NCI-H524 treated with DMSO at 0.1 percent for 48 hours (cell line): ENCODE measurements around the gene CYP46A1.
A peak's percentile ranks its signal among the peaks of the same experiment; 100 is the strongest.

Experiments used
- DNase-seq: peaks from one replicate; lab custom pipeline; 2025; lab: John Stamatoyannopoulos, UW

The CYP46A1 gene

DNA sequence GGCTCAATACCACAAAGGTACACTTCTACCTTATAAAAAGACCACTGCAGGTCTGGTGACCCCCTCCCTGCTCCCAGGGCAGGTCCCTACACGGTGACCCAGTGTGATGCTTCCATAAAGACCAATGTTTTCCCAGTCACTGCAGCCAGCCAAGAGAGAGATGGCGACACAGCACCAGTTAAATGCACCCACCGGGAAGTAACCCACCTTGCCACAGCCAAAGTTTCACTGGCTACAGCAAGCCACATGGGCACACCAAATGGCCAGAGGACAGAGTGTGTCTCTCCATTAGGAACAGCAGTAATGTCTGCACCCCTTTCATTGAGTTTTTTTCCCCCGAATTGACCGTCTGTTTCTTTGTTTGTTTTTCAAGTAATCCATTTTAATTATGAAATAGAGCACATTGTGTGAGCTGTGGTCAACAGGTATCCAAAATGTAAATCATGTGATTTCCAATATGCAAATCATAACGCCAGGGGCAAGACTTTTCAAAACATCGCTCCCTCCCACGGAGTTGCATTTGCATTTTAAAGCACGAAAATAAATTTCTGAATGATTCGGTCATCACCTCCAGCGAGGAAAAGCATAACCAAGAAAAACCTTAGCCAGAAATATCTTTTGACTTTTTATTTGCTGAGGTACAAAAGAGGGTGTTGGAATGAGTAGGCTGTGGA lies 60.2 kb downstream of the CYP46A1 start:
- DNase-seq, result no peak

GRCh38 chr14:99744873-99745224 lies 60.8 kb downstream of the CYP46A1 start:
- no peak for DNase-seq

DNA sequence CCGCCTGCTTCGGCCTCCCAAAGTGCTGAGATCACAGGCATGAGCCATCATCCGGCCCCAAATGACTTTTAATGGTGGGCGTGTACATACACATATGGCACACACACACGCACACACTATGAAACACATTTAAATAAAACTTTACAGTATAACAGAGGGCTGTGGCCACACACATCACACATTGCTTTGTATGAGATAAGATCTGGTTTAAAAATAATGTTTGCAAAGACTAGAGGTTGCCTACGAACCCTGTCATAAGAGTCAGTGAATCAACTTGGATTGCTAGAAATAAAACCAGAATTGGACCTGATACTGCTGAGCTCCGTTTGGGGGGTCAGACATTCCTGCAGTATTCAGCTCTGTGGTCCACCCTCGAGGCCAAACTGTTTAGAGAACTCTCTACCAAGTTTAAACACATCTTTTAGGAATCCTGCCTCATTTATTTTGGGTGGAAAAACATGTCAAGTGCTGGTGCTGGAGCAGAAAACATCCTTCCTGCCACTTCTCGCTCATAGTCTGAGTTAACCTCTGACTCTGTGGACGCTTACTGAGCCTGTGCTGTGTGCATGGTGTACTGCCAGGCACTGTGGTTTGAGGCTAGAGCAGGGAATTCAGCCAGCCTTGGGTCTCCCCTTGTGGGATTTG lies 61.3 kb downstream of the CYP46A1 start:
- no peak for DNase-seq

DNA sequence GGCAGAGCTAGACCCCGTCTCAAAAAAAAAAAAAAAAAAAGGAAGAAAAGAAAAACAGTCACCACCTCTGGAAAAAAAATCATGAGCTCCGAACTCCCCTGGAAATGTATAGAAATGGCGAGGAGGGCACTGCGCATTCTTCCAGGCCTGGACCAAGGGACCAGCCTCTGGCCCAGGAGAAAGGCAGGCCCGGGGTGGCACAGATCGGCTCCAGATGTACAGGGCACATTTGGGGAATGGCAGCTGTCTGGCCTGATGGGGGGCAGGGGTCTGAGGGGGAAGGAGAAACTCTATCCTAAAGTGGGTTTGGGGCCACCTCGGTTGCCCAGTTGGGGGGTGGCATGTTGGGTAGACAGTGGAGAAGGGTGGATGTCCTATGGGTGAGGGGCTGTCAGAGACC lies 63.1 kb downstream of the CYP46A1 start:
- DNase-seq, result no peak

GRCh38 chr14:99747582-99748330 lies 63.7 kb downstream of the CYP46A1 start:
- no peak for DNase-seq

DNA sequence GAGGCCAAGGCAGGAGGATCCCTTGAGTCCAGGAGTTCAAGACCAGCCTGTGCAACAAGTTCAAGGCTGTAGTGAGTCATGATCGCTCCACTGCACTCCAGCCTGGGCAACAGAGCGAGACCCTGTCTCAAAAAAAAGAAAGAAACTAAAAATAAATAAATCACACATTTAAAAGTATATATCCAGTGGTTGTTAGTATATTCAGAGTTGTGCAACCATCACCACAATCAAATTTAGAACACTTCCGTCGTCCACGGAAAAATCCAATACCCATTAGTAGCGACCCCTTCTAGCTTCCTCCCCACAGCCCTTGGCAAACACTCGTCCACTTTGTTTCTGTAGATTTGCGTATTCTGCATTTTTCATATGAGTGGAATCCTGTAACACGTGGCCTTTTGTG lies 64.4 kb downstream of the CYP46A1 start:
- no peak for DNase-seq

DNA sequence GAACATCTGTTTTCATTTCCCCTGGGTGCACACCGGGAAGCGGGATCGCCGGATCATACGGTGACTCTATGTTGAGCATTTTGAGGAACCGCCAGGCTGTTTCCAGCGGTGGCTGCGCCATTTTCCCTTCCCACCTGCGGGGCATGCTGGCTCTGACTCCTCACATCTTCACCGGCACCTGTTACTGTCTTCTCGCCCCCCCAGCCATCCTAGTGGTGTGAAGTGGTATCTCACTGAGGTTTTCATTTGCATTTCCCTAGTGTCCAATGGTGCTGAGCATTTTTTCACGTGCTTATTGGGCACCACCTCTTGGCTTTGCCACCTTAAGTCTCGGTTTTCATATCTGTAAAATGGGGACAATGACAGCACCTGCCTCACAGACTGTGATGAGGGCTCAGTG lies 65.0 kb downstream of the CYP46A1 start:
- DNase-seq, result no peak

DNA sequence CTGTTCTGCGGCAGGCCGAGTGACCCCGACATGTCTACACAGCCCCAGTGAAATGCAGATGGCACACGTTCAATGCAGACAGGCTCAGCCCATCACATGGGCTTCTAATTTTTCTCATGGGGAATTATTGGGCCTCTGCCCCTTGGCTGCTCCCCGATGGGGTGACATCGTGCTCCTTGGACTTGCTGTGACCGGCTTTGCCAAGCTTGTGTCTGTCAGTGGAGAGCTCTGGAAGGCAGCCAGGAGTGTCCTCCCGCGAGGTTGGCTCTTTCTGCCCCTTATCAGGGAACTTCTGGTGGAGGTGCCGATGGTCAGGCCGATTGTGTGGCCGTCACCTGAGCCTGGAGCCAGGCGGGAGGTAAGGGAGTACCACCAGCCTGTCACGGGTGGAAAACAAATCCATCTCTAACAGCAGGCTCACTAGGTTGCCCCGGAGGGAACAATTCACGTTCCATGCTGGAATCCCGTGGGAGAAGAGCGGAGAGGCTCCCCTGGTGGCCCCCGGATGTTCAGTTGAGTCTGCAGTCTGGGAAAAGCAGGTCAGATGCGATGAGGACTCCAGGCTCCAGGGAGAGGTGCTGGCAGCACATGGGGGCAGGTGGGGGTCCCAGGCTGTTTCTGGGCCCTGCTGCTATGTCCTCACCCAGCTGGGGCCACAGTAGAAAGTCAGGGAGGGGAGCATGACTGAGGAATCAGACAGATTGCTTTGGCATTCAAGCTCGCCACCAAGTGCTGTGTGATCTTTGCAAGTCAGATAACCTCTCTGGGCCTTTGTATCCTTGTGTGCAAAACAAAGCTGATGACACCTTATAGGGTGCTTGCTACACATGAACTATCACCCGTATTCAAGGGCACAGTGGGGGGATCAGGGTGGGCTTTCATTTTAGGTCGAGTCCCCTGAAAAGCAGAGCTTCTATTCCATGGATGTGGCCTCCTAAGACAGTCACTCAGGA lies 65.9 kb downstream of the CYP46A1 start:
- DNase-seq, result no peak

DNA sequence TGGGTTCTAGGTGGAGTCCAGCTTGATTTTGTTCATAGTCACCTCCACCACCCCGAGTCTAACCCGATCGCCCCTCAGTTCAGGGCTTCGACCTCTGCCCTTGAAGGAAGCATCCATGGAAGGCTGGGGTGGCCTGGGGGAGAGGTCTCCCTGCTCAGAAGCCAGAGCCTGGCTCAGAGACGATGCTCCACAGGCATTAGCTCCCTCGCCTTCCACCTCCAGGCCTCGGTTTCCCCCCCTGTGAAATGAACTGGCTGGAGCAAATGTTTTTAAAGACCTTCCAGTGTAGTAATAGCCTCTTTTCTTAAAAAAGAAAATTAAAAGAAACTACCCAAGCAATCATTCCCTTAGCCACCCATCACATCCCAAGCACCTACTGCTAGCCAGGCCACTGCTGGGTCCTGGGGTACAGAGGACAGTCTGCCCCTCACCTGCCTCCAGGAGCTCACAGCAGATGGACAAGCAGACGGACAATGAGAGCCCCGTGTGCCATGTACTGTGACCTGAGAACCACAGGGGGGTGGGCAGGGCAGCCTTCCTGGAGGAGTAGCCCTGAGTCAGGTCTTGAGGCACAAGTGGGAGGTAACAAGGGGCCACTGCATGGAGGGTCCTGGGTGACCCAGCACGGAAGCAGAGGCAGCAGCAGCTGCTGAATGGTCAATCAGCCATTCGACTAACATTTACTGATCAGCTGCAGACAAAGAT lies 66.8 kb downstream of the CYP46A1 start:
- DNase-seq, result no peak

GRCh38 chr14:99751539-99752485 lies 67.7 kb downstream of the CYP46A1 start:
- no peak for DNase-seq

DNA sequence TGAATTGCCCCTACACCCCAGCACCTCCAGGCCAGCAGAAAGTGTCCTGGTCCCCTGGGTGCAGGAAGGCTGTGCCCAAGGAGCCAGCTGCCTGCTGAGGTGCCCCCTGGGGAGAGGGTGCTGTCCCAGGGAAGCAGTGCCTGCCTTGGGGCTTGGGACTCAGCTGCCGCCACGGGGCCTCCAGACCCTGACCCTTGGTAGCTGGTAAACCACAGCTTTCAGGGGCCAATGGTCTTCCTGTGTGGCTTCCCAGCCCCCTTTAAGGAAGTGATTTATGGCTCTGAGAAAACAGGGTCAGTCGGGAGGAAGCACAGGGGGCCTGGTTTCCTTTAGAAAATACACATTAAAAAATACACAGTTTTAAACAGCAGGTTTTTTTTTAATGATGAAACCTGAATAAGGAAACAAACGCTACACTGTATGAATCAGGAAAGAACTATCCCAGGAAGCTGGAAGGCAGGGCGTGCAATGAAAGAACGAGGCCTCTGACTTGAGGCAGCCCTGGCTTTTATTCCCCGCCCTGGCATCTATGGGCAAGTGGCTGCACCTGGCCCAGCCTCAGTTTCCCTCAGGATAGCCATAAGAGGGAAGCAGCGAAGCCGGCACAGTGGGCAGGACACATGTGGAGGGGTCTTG lies 68.5 kb downstream of the CYP46A1 start:
- DNase-seq, result no peak

- DNase-seq, result no peak
Measured at GRCh38 chr14:99753225-99754140, 69.4 kb downstream of the CYP46A1 start.

GRCh38 chr14:99754141-99755067 lies 70.3 kb downstream of the CYP46A1 start:
- peak; percentile 67 for DNase-seq

GRCh38 chr14:99755068-99755405 lies 70.9 kb downstream of the CYP46A1 start:
- no peak for DNase-seq

- no peak for DNase-seq
Measured at GRCh38 chr14:99755629-99756603, 71.8 kb downstream of the CYP46A1 start.

DNA sequence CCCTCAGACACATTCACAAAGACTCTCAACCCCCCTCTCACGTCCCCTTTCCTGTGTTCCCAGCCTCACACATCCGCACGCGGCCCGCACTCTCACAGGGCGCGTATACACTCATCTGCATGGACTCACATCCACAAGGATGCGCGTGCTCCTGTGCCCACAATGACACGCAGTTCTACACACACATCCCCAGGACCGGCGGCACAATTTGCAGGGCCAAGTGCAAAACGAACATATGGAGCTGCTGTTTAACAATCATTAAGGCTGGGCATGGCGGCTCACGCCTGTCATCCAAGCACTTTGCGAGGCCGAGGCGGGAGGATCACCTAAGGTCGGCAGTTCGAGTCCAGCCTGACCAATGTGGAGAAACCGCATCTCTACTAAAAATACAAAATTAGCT lies 72.7 kb downstream of the CYP46A1 start:
- DNase-seq, result no peak
